HL-60/S4 treated with phorbol 12-myristate 13-acetate at 8.2 ng/mL for 4 days and 3 days (cell line): ENCODE results near the gene TEAD1.

ENCODE experiments used
- in situ Hi-C: fragments of 300-500 bp; cut with MboI; formaldehyde crosslinking; loops from 2 replicates; pipeline ENCODE4 v1.15.0; 2022; ENCODE audit warnings: low sequenced_read_pairs

TEAD1 gene

DNA sequence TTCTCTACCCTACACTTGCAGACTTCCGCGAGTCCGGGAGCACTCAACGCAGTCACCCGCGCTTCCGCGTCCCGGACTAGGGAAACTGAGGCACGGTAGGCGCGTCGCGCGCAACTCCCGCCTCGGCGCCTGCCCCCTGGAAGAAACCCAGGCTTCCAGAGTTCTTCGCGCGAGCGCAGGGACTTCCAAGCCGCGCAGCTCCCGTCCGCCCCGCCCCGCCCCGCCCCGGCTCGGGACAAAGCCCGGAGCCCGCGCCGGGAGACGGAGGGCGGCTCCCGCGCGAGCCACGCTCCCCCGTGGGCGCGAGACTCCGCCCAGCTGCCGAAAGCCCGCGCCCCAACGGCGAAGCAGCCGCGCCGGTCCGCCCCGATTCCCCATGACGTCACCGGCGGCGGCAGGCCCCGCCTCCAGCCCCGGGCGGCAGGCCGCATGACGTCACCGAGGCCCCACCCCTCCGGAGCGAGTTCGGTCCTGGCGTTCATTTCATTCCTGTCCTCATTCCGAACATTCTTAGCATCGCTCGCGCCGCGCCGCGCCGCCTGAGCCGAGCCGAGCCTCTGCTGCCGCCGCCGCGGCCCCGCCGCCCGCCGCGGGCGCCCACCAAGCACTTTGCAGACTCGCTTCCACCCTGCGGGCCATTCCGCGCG is at the start of gene TEAD1:
Gene TEAD1, plus strand, starts transcription at position 498 of the 647 bp plus-strand sequence.
- in situ Hi-C loops, result no loop called here

DNA sequence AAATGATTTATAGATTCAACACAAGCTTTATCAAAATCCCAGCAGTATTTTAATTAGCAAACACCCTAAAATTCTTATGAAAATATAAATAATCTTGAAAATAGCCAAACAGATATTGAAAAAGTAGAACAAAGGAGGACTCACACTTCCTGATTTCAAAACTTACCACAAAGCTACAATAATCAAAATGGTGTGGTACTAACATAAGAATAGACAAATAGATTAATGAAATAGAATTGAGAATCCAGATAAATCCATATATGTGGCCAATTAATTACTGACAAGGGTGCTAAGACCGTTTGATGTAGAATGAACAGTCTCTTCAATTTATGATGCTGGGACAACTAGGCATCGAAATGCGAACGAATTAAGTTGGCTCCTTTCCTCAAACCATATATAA is 49.6 kb upstream of the TEAD1 start:
- in situ Hi-C loops, result no loop called here

DNA sequence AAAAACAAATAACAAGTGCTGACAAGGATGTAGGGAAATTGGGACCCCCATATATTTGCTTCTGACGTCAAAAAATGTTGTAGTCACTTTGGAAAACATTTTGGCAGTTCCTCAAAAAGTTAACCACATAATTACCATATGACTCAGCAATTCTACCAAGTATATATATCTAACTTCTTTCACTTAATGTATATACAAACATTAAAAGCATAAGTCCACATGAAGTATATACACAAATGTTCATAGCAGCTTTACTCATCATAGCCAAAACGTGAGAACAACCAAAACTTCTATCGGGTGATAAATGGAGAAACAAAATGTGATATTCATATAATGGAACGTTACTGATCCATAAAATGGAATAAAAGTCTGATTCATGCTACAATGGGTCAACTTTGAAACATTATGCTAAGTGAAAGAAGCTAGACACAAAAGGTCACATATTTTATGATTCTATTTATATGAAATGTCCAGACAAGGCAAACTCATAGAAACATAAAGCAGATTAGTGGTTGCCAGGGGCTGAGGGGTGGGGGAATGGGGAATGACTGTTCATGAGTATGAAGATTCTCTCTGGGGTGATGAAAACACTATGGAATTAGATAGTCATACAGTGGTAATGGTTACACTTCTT is 48.7 kb upstream of the TEAD1 start:
- in situ Hi-C loops, result no loop called here

DNA sequence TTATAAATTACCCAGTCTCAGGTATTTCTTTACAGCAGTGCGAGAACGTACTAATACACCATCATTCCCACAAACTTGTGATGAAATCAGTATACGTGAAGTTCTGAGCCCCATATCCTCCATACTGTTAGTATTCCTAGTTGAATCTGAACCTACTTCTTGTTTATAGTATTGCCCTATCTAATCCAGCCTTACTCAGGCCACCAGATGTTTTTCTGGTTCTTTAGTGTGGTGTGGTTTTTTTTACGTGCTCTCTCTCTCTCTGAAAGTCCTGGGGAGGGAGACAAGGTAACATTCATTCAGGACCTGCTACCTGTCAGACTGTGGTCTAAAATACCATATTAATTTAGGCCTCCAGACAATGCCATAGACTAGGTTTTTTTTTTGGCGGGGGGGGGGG is 47.6 kb upstream of the TEAD1 start:
- in situ Hi-C loops, result no loop called here

DNA sequence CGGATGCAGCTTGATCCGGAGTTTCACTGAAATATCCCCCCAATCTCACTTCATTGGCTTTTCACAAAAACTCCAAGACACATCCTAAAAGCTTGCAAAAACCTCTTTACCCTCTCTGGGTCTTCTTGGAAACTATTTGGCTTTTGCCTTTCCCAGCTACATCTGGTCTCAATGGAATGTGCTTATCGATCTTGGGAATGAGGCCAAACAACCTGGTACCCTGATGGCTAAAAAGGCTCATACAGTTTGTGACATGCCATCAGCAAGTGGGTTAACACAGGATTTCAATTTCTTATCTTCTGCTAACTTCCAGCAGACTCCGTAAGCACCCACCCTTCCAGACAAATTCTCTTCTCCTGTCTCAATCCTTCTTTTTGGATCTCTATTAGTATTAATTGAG is 45.9 kb upstream of the TEAD1 start:
- in situ Hi-C loops, result no loop called here

DNA sequence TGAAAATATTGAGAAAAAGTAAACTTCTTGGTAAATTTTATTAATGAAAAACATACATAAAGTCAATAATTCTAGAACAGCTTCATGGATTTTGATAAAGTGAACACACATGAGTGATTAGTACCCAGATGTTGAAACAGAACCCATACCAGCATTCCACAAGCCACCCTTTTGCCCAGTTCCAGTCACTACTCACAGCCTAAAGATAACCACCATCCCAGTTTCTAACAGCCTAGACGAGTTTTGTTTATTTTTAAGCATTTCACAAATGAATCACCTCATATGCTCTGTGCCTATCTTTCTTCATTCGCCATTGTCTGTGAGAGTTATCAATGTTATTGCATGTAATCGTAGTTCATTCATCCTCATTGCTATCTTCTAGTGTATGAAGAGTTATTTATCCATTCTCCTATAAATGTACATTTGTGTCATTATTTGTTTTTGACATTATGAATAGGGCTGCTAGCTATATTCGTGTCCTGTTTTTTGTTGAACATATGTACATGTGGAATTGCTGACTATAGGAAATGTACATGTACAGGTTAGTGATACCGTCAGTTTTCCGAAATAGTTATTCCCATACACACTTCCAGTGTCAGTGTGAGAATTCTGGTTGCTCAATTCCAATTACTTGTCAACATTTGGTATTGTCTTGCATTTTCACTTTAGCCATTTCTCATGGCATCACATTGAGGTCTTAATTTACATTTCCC is 44.5 kb upstream of the TEAD1 start:
- in situ Hi-C loops, result no loop called here

DNA sequence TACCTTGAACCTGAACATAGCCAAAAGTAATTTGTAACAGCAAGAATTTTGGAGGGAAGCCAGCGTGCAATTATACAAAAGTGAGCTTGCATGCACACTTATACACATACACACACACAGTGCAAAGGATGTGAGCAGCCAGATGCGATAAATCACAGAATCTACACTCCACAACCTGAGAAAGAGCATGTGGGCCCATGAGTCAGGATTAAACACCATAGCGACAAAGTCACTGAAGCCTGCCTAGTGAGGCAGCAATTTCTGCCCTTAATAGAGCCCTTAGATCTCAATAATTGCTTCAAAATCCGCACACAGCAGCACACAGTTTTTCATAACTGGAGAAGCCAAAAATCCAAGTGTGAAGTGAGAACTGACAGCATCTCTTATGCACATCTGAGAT is 42.6 kb upstream of the TEAD1 start:
- in situ Hi-C loops, result no loop called here

DNA sequence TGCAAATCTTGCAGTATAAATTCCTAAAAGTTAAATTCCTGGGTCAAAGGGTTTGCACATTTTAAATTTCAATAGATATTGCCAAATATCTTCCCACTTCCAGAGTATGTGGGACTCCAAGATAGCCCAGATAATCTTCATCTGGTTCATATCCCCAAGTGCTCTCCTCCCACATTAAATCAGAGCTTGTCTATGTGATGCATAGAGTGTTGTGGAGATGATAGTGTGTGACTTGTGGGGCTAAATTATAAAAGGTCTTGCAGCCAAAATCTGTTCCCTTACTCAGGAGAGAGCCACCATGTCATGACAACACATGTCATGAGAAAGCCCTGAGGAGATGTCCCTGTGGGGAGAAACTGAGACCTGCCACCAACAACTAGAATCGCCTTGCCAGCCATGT is 39.9 kb upstream of the TEAD1 start:
- in situ Hi-C loops, result no loop called here

DNA sequence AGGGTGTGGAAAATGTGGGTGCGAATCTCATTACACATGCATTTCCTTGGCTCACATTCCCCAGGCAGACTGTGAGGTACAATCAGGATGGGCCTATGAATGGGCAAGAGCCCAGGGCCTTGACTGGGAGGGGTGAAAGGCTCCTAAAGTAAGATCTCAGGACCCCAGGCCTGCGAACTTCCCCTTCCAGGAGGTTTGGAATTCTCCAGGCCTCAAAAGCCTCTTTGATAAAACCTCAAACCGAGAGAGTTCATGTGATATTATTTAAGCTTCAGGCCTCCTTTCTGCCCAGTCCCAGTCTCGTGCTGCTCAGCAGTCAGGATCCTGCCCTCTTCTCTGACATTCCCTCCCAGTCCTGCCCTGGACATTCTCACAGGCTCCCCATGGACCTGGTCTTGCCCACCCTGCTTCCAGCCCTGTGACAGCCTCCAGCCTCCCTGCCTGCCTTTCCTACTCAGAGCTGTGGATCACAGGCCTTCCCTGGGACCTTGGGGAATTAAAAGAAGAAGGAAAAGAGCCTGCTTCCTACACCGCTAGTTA is 37.3 kb upstream of the TEAD1 start:
- in situ Hi-C loops, result no loop called here

DNA sequence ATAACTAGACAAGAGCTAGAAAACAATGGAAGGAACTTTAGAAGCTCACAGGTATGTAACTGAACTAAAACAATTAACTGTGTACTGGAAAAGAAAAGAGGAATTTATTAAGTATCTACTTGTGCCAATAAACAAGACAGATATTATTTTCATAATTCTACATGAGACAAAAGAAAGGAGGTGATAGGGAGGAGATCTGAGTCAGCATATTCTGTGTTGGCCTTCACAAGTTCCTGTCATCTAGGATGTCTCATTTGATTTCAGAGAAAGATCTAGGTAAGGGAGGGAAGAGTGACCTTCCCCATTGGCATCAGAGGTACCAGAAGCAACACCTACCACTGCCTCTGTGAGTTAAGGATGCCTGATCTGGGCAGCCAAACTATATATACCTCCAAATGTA is 34.8 kb upstream of the TEAD1 start:
- in situ Hi-C loops, result no loop called here

DNA sequence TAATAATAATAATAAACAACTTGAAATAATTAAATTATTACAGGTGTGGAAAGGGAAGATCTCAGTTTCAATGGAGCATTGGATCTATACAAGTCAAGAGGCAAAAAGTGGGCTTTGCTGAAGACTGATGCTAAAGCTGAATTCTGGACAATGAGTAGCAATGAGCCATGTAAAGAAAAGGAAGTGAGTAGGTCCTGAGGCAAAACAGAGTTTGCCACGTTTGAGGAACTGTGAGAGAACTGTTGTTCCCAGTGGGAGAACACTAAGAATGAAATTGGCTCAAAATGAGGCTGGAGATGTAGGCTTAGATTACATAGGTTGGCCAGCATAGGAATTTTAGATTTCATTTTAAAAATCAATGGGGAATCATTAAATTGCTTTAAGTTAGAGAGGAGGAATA is 33.9 kb upstream of the TEAD1 start:
- in situ Hi-C loops, result no loop called here

DNA sequence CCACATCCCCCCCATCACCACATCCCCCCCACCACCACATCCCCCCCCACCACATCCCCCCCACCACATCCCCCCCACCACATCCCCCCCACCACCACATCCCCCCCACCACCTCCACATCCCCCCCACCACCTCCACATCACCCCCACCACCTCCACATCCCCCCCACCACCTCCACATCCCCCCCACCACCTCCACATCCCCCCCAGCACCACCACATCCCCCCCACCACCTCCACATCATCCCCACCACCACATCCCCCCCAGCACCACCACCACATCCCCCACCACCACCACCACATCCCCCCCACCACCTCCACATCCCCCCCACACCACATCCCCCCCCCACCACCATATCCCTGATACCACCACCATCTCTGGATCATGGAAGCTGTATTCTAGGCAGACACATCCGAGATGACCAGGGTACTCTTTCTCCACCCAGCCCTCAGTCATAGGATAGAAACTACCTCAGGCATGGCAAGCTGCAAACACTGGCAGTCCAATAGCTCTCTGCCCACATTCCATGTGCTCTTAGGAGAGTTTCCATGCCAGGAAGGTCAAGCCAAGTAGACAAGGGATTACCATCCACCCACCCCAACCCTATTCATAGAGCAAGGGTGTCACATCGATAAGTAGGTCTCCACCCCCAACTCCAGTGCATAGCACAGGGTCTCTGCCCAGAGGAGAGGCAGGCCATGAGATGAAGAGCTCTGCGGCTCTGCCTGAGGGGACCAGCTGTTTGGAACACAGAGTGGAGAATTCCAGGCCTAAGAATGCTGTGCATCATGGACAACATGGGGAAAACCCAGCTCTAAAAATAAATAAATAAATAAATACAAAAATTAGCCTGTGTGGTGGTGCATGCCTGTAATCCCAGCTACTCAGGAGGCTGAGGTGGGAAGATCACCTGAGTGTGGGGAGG is 33.0 kb upstream of the TEAD1 start:
- in situ Hi-C loops, result no loop called here

DNA sequence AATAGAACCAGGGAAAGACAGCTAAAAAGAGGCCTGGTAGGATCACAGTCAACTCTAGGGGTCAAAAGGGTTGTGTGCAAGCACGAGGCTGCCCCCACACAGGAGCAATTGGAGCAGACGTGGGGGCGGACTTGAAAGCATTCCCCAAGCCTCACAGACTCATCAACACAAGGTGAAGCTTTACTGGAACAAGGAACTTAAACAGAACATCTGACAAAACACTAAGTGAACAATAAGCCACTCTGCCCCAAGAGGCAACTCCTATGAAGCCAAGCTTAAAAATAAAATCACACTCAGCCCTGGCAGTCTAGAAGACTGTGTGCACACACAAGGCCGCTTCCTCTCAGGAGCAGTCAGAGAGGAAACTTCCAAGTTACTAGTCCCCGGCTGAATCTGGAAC is 32.2 kb upstream of the TEAD1 start:
- in situ Hi-C loops, result no loop called here

DNA sequence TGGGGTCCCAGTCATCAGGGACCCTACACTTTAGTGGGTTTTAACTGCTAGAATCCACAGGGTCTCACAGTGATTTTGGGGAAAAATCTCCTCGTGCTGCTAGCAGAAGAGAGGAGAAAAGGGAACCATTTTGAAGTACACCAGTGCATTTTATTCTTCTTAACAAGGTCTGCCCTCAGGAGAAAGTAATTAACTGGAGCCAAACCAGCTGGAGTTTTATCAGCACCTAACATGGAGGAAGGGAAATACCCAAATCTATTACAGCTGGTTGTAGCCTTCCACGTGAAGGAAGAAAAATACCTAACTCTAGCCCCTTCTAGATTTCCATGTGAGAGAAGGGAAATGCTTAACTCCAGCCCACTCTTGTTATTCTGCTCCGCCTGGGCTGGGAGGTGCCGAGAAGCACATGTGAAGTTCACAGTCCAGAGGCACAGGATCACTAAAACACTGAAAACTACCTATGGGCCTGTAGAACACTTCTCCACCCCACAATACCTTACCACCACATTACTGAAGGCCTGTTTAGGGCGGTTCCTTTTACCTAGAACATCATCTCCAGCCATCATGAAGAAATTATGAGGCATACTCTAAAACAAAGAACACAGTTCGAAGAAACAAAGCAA is 31.3 kb upstream of the TEAD1 start:
- in situ Hi-C loops, result no loop called here

DNA sequence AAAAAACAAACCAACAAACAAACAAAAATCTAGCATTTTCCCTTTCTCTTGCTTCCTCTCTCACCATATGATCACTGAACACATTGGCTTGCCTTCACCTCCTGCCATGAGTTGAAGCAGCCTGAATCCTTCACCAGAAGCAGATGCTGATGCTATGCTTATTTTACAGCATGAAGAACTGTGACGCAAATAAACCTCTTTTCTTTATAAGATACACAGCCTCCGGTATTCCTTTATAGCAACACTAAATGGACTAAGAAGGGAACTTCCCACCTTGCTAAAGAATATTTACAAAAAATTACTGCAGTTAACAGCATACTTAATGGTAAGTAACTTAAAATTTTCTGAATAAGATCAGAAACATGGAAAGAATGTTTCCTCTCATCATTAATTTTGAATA is 27.7 kb upstream of the TEAD1 start:
- in situ Hi-C loops, result no loop called here

DNA sequence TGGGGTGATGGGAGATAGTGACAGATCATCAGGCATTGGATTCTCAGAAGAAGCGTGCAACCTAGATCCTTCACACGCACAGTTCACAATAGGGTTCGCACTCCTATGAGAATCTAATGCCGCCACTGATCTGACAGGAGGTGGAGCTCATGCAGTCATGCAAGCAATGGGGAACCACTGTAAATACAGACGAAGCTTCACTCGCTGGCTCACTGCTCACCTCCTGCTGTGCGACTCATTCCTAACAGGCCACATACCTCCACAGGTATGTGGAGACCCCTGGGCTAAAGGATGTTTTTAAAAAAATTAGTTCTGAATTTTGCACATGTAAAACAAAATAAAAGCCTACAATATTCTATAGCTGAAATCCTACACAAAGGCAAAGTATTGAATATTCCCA is 20.5 kb upstream of the TEAD1 start:
- in situ Hi-C loops, result no loop called here

DNA sequence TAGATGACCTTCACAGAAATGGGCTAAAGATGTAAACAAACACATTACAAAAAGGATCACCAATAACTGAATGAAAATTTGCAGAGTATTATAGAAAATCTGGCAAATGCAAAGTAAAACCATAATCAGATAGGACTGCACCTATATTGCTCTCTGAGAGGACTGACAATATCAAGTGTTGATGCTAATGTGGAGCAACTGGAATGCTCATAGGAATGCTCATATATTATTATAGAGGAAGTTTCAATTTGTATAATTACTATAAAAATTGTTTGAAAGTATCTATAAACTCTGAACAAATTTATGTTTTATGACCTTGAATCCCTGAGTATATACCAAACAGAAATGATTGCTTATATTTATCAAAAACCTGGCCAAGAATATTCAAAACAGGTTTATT is 18.4 kb upstream of the TEAD1 start:
- in situ Hi-C loops, result no loop called here

DNA sequence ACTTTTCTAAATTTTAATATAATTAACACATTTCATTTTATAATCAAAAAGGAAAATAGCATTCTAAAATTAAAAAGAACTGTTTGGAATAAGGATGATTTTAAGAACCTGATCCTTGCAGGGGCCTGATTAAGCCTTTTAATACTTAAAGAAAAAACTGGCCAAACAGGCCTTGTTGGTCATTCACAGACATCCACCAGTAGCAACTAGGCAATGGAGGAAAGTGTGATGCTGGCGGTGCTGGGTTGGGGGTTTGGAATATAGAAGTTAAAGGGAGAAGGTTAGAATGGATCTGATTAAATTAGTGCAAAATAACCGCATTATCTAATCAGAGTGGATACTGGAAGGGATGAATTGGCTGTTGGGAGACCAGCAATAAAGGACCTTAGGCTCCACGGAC is 16.9 kb upstream of the TEAD1 start:
- in situ Hi-C loops, result no loop called here

DNA sequence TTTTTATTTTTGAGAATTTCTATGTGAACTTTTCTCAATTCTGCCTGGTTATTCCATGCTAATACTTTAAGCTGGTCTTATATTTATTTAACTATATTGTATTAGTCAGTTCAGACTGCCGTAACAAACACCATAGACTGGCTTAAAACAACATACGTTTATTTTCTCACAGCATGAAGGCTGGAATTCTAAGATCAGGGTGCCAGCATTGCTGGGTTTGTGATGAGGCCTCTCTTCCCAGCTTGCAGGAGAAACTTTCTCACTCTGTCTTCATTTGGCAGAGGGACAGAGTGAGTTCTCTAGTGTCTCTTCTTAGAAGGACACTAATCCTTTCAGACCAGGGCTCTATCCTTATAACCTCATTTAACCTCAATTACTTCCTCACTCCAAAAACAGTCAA is 16.2 kb upstream of the TEAD1 start:
- in situ Hi-C loops, result no loop called here

DNA sequence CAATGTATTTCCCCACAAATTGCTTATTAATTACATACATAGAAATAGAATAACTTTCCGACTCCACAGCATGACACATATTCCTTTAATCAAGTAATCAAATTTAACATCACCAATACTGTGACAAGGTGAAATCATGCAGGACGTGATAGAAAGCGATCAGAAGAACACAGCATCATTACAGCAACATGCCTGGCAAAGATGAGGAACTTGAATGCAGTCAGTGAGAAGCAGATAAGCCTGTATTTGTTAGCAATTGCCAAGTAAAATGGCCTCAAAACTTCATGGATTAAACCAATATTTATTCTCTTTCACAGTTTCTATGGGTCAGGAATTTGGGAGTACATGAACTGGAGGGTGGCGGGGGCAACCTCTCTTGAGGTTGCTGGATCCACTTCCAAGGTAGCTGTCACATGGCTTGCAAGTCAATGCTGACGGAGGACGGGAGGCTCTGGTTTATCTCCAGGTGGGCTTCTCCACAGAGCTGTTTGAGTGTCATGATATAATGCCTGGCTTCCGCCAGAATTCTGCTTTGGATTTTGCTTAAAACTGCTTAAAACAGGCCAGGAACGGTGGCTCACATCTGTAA is 12.0 kb upstream of the TEAD1 start:
- in situ Hi-C loops, result no loop called here
